Stimulated activated CD8-positive, alpha-beta memory T cell treated with anti-CD3 and anti-CD28 coated beads, Interleukin-12 subunit alpha, Interleukin-12 subunit beta, amount 100 ng/mL, for 1 hour (primary cell): Measurements from ENCODE around the gene CHD2.
"Not testable (repeated sequence)": the region's sequence is repeated elsewhere in the genome, so short reads cannot be mapped to it uniquely, and the experiment has no call there.

Experiments used
- DNase-seq: peaks from one replicate; pipeline ENCODE4 v3.0.0-alpha.2; 2020; ENCODE audit warnings: low read depth

CHD2 gene

DNA sequence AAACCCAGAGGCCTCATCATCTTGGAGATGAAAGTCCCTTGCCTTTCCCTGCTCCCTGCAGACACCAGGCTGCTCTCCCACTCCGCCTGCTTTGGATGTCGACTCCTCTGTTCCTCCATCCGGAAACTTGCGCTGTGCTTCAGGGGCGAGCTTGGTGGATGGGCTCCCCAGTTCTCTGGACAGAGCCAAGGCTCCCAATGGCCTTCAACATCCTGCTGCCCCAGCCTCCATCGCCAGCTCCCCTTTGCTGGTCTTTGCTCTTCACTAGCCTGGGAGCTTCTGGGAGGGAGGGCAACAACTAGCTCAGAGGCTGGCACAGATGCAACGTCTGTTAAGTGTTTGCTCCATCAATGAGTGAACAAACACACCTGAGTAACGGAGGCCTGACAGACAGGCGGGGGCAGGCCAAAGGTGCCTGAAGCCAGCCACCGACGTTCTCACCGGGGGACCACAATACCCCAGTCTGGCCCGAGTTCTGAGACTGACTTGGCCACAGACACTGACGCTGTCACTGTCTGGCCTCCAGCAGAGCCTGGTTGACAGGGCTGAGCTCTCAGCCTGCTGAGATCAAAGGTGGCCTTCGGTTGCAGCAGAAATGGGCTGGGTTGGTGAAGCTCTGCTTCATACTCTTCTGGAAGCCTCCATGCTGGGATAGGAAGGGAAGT, 149.9 kb downstream of the CHD2 start:
- DNase-seq = no peak

DNA sequence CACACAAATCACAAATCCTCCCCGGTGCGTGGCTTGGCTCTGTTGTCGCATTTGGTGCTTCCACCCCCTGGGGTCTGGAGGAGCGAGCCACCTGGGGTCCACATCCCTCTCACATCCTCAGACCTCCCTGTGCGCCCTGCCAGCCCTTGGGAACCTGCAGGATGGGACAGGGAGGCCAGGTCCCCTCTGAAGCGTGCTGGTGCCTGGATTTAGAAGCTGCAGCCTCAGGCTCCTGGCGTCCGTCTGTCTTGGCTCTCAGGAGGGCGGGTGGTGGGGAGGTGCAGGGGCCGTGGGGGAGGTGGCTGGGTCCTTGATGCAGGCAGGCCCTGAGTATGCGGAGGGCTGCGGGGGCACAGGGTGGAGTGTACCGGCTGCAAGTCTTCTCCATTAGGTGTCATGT, 150.5 kb downstream of the CHD2 start:
- no peak for DNase-seq

DNA sequence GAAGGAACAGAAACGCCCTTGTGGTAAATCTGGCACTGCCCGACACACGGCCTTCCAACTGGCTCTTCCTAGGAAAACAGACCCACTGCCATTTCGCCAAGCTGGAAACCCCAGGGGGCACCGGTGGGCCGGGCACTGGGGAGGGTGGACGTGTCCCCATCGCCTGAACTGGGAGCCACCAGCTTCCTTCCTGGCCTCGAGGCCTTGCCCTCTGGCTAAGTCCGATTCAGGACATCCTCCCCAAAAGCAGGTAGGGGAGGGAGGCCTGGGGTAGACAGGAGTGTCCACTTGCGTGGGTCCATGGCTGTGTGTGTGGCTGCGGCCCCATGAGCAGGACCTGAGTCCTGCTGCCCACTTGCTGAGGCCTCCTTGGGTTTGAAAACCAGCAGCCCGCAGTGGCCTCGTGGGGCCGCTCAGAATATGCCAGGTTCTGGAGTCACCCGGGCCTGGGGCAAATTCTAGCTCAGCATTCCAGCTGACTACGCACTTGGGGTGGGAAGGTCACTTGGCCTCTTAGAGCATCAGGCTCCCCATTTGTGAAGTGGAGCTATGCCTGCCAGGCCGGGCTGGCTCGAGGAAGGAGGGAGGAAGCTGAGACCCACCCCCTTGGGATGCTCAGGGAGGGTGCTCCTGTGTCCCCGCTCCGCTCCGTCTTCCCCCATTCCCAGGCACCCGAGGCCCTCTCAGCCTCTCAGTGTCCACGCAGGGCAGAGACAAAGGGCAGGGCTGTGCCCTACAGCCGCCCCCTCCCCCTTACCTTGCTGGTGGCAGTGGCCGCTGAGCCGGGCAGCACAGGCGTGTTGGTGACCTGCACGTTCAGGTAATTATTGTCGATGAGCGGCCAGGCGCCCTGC, 151.3 kb downstream of the CHD2 start:
- DNase-seq = no peak

DNA sequence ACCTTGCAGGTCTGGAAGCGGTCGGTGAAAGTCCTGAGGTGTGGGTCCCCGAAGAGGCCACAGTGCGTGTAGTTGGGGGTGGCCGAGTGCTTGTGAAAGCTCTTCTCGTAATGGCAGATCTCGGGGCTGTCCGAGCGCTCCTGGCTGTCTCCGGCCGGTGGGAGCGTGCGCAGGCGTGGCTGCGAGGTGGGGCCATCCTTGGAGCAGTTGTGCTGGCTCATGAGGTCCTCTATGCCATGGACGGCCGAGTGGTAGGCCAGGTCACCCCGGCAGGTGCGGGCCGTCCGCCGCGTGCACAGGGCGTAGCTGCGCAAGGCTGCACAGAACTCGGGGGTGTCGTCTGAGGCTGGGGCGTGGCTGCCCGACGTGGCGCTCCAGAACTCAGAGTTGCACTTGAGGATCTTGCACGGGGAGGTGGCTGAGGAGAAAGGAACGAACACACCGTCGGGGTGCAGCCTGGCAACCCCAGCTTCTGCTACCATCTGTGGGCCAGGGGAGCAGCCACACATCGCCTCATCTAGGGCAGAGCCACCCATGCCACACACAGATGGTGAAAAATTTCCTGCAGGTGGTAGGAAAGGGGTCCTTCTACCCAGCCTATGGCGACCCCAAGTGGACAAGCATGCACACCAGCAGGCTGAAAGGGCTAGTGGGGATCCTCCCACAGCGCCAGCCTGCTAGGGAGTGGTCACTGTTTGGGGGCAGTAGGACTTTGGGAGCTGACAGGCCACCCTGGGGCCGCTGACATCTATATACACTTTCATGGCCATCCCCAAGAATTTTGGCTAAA, 152.2 kb downstream of the CHD2 start:
- no peak for DNase-seq

DNA sequence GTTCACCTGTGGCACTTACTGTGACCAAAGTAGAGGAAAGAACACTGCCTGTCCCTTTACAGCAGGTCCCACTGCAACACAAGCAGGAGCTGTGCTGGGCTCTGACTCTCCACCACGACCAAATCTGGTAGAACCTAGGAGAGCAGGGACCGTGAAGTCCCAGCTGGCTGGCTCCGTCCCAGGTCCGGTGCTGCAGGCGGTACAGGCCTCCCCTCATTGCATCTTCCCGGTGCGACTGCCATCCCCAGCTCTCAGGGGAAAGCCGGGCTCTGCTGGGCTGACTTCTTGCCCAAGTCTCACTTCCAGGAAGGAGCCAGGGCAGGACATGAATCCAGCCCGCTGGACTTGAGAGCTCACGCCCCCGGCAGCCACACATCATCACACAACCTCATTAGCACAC, 155.1 kb downstream of the CHD2 start:
- no peak for DNase-seq

DNA sequence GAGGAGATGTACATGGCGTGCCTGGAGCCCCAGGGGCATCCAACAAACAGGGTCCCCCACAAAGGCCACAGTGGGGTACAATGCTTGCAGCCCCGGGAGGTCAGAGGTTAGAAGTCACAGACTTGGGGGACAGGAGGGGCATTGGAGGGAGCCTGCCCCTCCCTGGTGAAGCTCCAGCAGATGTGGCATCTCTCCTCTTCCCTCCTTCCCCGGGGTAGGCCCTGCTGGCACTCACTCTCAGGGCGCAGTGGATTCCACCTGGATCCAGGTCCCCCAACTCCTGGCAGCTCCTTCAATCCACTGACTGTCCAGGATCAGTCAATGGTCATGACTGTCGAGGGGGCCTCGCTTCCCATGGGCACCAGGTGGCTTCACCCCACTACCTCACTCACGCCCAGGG, 156.7 kb downstream of the CHD2 start:
- no peak for DNase-seq

DNA sequence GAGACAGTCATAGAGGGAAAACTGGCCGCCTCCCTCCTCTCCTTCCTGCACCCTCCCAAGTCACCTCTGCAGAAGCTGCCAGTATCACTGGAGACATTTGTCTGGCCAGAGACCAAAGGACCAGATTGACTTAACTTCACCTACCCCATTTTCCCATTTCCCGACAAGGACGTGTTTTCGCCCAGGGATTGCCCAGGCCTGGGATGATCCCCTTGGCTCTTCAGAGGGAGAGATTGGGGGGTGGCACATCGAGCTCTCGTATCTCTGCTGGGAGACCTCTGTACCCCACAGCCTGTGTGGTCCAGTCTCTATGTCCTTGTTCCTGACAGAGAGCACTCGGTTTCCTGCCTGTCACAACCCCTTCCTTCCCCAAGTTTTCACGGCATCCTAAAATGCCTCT, 157.5 kb downstream of the CHD2 start:
- no peak for DNase-seq

DNA sequence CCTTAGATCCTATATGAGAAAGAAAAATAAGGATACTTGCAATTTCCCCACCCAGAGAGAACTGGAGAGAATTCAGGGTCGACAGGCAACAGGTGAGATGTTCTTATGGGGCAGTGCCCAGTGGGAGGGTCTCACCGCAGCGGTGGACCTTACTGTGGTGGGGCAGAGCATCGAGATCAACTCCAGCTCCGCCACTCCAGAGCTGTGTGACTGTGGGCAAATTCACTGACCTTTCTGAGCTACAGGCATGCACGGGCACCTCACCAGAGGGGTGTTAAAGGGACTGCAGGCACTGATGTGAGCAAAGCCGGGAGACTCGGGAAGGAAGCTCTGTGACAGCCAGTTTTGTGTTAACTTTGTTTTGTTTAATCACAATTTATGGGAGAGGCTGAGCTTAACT, 158.0 kb downstream of the CHD2 start:
- no peak for DNase-seq

DNA sequence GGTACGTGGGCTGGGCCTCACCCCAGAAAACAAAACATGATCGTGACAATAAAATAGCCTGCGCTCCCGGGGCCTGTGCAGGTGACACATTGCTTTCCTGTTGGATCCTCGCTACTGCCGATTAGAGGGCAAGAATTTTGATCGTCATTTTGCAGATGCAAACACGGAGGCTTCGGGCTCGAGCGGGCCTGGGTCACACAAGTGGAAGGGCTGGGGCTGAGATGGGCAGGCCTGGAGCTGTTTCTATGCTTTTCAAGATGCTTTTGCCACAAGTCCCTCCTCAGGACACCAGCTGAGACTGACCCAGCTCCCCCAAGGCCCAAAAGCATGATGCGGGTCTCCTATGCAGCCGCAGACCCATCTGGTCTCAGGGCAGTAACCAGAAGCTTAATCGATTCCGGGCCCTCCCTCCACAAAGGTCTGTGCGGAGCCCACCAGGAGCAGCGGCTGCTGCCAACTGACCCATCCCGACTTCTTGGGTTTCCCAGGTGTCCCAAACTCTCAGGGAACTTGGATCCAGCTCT, 158.8 kb downstream of the CHD2 start:
- no peak for DNase-seq

DNA sequence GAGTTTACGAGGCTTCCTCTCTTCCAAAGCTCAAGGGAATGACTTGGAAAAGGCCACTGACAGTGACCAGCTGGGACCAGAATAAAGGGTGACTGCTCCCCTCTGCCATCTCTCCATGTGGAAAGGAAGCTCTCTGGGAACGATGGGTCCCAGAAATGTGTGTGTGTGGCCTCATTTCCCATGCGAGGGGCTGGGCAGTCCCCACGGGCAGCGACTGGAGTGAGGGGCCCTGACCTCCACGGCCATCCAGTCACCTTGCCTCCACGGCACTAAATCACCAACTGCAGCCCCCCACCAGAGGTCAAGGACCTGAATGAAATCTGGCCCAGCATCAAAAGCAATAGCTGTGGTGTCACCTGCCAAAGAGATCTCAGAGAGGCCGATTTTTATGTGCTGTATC, 159.3 kb downstream of the CHD2 start:
- DNase-seq = no peak

DNA sequence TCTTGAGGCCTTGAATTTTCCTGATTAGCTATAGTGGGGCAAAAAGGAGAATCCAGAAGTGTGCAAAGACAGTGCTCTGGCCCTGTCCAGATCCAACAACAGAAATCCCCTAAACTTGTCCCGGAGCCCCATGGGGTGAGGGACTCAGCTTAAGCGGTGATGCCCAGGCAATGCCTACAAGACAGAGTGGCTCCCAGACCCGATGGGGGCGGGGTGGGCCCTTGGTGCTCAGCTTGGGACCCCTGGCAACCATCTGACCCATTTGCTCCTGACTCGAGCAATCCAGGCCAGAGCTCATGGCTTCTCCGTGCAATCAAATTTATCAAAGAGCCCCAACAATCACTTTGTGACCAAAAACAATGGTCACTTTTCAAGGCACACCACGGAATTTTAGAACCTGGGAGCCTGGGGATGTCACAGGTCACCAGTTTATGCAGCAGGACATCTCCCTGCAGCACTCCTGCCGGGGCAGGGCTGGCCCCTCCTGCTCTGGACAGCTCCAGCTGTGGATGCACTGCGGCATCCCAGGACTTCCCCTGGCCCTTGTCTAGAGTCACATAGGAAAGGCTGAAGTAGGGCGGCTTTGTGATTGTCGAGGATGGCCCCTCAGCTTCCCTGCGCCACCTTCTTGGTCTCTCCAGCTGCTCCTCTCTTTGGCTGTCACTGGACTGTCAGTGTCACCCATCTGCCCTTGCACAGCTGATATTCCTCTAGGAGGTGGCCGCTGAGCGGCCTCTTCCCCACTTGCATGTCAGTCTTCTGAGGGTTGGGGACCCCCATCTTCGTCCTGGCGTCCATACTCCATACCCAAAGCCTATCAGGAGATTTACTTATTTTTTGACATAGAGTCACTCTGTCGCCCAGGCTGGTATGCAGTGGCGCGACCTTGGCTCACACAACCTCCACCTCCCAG, 160.5 kb downstream of the CHD2 start:
- no peak for DNase-seq

DNA sequence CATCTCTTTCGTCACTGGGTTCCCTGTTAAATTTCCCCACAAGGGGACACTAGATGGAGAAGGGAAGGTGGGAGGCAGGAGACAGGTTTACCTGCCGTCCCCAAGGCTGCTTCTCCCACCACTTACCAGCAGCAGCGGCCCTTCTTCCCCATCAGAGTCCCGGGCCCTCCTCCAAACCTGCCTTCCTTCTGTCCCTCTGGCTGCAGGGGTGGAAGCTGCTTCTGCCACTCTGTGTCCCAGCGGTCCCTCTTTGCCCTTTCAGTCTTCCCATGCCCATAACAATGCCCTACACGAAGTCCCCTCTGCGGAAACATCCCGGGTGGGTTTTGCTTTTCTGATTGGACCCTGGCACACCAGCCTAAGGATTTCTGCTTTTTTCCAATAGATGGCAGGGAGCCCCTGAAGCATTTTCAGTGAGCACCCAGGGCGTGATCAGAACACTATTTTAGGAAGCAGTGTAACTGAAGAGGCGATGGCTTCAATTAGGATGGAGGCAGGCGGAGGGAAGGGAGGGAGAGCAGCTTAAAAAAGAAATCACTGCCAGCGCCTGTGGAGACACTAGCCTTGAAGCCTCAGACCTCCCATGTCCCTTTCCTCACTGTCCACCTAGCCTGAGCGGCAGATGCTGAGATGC, 162.6 kb downstream of the CHD2 start:
- not testable (repeated sequence) for DNase-seq

DNA sequence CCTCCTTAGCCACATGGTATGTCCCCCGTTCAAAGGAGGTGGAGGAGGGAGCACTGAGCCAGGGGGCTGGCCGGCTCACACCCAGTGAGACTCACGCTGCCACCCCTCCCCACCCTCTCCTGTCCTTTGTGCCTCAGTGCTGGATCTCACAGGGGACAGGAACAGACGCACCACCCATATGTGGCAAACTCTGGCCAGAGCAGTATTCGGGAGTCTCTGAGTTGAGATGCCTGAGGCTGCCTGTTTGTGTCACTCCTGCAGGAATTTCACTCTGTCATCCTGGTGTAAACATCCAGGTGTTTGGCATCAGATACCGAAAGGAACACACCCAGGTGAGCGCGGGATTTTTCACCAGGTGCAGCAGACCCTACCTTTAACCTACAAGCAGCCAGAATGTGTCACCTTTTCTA, 163.1 kb downstream of the CHD2 start:
- DNase-seq = no peak

DNA sequence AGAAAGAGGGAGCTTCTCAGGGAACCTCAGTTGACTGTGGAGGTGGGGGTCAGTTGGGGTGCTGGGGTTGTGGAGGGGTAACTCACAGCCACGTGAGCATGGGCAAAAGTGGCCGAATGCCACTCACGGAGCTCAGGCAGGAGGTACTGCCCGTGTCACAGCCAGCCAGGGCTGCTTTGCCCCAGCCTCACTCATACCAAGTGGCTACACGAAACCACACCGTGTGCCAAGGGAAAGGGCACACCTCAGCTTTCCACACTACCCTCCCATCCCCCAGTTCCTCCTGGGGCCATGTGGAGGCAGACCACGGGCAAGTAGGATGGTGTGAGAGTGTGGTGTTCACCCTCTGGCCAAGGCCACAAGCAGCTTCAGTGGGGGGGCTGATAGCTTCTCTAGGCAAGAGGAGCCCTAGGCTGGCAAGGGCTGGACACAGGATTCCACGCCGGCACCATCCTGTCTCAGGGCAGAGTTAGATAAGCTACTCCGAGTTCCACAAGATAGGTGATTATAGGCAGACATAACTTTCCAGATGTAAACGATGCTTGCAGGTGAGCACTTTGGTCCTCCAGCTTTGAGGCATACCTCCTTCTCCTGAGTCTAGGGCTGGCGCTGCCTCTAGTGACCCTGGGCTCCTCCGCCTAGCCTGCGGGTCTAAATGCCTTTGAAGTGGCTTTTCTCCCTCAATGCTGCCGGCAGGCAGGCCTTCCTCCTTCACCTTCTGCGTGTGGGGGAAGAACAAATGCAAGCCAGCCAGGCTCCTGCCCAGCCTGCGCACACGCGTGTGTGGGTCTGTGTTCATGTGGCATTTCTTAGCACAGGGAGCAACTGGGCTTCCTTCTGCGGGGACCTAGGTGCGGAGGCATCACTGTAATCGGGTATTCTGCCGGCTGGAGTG, 163.9 kb downstream of the CHD2 start:
- DNase-seq = no peak

DNA sequence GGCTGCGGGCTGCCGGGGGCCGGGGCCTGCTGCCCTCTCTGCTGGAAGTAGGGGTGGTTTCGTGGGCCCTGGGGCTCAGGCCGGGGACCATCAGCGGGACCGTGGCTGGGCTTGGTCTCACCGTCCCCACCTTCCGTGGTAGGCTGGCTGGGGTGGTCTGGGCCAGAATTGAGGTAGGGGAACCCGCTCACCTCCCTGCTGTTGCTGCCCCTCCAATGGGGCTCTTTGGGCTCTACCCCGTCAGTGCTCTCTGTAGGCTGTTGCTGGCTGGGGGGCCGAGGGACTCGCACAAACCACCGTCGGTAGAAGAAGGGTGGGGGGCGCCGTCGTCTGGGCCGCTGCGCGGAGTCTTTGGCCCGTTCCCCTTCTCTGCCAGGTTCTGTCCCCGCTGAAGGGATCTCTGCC, 165.5 kb downstream of the CHD2 start:
- DNase-seq = no peak

DNA sequence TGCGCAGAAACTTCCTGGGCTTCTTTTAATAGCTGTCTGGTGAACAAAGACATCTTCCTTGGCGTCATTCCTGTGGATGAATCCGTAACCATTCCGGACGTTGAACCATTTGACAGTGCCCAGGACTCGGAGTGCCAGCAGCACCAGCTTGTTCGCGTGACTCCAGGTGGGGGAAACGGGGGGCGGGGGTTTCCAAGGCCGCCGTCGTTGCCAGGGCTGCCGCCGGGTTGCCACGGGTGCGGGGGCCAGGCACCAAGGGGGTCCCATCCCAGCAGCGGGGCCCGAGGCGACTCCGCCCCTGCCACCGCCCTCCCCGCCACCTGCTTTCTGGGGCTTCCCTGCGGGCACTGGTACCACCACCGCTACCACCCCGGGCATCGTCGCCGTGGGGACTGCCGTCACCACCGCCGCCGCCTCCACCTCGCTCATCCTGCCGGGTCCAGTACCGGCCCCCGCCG, 166.1 kb downstream of the CHD2 start:
- no peak for DNase-seq

DNA sequence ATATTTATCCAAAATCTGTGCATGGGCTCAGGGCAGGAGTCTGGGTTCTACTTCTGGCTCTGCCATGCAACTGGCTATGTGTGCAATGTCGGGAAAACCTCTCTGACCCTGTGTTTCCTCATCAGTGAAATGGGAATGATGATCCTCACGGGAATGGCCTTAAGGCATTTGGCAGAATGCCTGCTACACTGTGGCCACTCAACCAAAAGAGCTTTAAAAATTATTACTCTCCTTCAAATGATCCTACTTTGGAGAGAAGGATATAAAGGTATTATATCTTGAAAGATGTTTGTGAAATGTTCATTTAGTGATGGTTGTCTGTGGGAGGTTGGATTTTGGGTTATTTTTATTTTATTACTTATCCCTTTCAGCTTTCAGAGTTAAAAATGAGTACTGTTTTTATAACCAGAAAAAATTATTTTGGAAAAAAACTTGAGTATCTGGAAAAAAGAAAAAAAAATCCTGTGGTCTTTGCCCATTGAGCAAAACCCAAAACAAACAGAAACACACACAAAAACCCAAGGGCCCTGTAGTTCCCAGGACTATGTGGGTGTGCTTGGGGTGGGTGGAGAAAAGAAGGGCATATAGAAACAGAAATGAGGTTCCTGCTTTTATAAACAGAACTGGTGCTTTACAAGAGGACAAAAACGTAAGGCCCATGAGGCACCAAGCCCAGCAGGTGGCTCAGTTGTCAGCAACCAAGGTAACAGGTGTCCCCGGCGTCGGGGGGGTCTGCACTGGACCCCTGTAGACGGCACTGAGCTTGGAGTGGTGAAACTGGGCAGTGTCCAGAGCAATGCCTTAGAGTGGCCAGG, 166.9 kb downstream of the CHD2 start:
- DNase-seq = no peak

DNA sequence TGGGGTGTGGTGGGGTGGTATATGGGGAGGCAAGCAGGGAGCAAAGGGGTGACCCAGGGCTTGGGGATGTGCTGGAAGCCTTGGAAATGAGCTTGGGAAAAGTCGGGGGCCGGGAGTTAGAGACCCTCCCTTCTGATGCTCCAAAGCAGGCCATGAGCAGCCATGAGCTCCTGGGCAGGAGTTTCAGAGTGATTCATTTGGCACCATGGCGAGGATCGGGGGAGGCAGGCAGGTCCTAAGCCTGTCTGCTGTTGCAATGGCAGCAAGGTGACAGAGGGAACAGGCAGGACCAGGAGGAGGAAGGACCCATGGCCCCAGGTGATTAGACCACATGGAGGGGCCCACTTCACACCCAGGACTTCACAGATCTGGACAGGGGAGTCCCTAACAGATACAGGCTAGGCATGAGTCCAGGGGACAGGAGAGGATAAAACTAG, 167.5 kb downstream of the CHD2 start:
- DNase-seq = no peak

DNA sequence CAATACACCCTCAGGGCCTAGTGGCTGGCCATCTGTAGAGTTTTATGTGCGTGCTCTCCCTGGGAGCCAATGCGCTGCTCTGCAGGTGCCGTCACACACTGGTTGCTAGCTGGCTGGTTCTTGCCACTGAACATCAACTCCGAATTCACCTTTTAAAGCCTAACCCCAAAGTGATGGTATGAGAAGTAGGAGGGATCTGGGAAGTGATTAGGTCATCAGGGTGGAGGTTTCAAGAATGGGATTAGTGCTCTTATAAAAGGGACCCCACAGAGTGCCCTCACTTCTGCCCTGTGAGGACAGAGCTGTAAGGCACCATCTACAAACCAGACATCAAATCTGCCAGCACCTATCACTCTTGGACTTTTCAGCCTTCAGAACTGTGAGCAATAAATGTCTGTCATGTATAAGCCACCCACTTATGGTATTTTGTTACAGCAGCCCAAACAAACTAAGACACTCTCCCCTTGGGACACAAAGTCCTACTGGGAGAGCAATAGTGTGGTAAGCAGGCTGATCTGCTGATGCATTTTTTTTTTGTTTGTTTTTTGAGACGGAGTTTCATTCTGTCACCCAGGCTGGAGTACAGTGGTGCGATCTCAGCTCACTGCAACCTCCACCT, 168.6 kb downstream of the CHD2 start:
- no peak for DNase-seq
